Activated CD8-positive, alpha-beta memory T cell treated with anti-CD3 and anti-CD28 coated beads, Interleukin-2, amount 10 ng/mL, durations not matched to agents 7 days and 5 days (primary cell): ENCODE measurements around the gene SFRP5. TPM values are rescaled to one million over a fixed set of nuclear protein-coding genes. Genes with fewer than 3 reads are reported as not detected.

ENCODE experiments used
- ATAC-seq: fragments of 150-1000 bp; cut with Tn5 transposase; one replicate; pipeline ENCODE4 v1.10.0; 2021; ENCODE audit warnings: moderate library complexity
- CTCF ChIA-PET: fragments of 350-600 bp; sonication (Branson Sonifier 250); formaldehyde crosslinking; loops from one replicate; lab custom pipeline; 2021; ENCODE audit warnings: antibody characterized with exemption; lab: Charles Lee
- DNase-seq: peaks from one replicate; pipeline ENCODE4 v3.0.0-alpha.2; 2020
- H3K27ac Mint-ChIP-seq: one replicate; pipeline ENCODE4 v1.8.0; 2021; ENCODE audit warnings: mild to moderate bottlenecking, mixed read lengths
- H3K27me3 Mint-ChIP-seq: one replicate; pipeline ENCODE4 v1.8.0; 2021; ENCODE audit warnings: mixed read lengths
- H3K36me3 Mint-ChIP-seq: one replicate; pipeline ENCODE4 v1.8.0; 2021; ENCODE audit warnings: mild to moderate bottlenecking, mixed read lengths
- H3K4me1 Mint-ChIP-seq: one replicate; pipeline ENCODE4 v1.8.0; 2021; ENCODE audit warnings: mixed read lengths
- H3K4me3 Mint-ChIP-seq: one replicate; pipeline ENCODE4 v1.8.0; 2021; ENCODE audit warnings: mild to moderate bottlenecking, moderate library complexity, mixed read lengths
- H3K9me3 Mint-ChIP-seq: one replicate; pipeline ENCODE4 v1.8.0; 2022; ENCODE audit warnings: low read depth, mixed read lengths
- total RNA-seq, 2 experiments: library from RNA; stranded (reverse); gene quantifications; one replicate each; pipeline ENCODE4 v1.2.3, GENCODE V29; 2021

The SFRP5 gene
- total RNA-seq, 2 experiments from 2014 or later, result not detected

DNA sequence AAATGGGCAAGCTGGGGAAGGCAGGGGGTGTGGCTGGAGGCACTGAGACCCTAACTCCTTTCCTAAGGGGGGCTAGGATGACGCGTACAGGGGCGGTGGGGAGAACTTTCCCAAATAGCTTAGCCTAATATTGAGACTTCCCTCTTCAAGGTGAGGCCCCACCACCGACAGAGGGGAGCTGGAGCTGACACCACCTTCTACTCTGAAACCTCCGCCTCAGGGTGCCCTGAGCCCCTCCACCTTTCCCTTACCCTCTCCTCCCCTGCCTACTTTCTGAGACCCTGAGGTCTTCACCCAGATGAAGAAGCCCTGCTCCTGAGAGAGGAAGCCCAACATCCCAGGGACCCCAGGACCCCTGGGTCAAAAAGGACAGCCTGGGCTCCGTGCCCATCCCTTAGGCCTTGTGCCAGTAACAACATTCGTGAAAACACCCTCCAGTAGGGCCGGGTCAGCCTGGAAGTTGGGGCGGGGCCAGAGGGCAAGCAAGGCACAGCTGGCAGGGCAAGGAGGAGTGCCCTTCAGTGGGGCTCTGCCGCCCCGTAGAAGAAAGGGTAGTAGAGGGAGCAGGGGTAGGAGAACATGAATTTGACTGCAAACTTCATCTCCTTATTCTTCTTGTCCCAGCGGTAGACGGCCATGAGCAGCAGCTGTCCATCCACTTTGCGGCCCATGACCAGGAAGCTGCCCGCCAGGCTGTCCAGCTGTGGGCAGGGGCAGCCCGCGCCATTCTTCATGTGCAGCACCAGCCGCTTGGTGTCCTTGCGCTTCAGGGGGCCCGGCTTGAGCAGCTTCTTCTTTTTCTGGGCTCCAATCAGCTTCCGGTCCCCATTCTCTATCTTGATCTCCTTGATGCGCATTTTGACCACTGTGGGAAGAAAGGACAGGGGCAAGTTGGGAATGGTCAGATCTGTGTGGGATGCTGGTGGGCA, 4.5 kb downstream of the SFRP5 start:
- H3K27ac Mint-ChIP-seq, result no peak overlapping the region
- H3K9me3 Mint-ChIP-seq, result no peaks in the 10 kb centered on the region
- H3K27me3 Mint-ChIP-seq, result peaks cover 26% of the 10 kb centered on the region
- DNase-seq (no peak), ATAC-seq (no peak)
- no peak overlapping the region for H3K4me3 Mint-ChIP-seq
- peaks cover 2% of the 10 kb centered on the region for H3K36me3 Mint-ChIP-seq
- H3K4me1 Mint-ChIP-seq, result peaks cover 5% of the 10 kb centered on the region
- CTCF ChIA-PET, result interaction anchor here (0.6 to 4.2 kb wide), 5 partner anchors 12 to 278 kb away, joined by 3 to 14 read pairs (median 4); no protein-coding TSS in a partner anchor

DNA sequence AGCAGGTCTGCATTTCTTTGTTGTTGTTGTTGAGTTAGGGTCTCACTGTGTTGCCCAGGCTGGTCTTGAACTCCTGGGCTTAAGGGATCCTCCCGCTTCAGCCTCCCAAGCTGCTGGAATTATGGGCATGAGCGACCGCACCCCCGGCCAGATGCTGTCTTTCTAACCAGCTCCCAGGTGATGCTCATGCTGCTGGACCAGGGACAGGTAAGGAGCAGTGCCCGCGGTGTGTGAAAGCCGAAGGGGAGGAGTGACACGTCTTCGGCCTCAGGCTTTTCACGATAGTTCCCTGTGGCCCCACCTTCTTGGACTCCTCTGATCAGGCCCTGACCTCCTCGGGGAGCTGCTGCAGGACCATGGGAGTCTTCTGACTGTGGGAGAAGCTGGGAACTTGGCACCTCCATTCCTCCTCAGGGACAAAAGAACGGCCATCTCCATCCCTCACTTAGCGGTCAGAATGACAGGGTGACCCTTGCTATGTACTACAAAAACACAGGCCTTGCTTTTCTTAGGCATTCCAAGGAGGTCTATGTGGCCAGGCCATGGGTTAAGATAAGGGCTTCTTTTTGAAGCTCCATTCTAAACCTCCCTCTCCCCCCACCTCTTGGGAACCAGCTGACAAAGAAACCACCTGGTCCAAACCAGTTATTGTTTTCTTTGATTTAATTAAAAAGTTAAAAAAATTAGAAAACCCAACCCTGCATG, 5.5 kb downstream of the SFRP5 start:
- DNase-seq, result no peak
- peaks cover 3% of the 10 kb centered on the region for H3K36me3 Mint-ChIP-seq
- no peak overlapping the region for H3K4me3 Mint-ChIP-seq
- no peak for ATAC-seq
- CTCF ChIA-PET, result interaction anchor here (1.2 to 4.2 kb wide), 5 partner anchors 13 to 279 kb away, joined by 3 to 14 read pairs (median 4); no protein-coding TSS in a partner anchor
- H3K27me3 Mint-ChIP-seq, result peaks cover 20% of the 10 kb centered on the region
- H3K9me3 Mint-ChIP-seq, result no peaks in the 10 kb centered on the region
- peaks cover 2% of the 10 kb centered on the region for H3K4me1 Mint-ChIP-seq
- no peak overlapping the region for H3K27ac Mint-ChIP-seq

DNA sequence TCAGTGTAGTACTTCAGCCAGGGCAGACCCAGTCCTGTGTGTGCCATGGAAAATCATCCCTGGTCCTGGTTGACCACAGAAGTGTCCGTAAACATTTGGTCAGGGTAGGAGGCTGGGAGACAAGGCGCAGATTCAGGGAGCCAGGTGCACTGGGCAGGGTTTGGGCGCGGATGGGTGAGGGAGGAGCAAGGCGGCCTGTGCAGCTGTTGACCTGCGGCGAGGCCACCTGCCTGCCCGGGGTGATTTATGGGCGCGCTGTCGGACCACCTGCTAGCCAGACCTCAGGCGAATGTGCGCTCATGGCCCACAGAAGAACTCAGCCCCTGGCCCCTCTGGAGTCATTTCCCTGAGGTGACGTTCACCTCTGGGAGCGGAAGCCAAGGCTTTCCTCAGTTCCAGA, 6.6 kb downstream of the SFRP5 start:
- Mint-ChIP-seq H3K4me3 (no peak overlapping the region), H3K27me3 (peaks cover 9% of the 10 kb centered on the region), H3K4me1 (peaks cover 2% of the 10 kb centered on the region), H3K9me3 (no peaks in the 10 kb centered on the region), H3K36me3 (peaks cover 3% of the 10 kb centered on the region), H3K27ac (no peak overlapping the region)
- ATAC-seq, result no peak
- CTCF ChIA-PET, result interaction anchor here (1.2 to 7.3 kb wide), 3 partner anchors 27 to 104 kb away, joined by 3 to 29 read pairs (median 14); no protein-coding TSS in a partner anchor
- DNase-seq, result no peak

DNA sequence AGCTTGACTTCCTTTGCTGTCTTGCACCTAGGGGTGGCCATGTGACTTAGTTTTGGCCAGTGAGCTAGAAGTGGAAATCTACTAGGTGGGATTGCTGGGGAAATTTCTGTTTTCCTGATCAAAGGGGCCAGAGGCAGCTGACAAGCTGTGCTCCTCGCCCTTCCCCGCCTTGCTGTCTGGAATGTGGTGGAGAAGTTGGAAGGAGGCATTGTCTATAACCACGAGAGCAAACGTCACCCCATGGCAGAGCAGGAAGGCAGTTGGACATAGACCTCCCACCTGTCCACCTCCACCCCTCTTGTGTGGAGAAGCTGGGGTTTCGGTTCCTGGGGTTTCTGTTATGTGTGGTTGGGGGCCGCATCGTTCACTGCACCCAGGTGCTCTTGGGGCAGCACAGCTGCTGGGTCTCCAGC, 7.3 kb downstream of the SFRP5 start:
- no peak for ATAC-seq
- no peak overlapping the region for H3K4me3 Mint-ChIP-seq
- peaks cover 2% of the 10 kb centered on the region for H3K4me1 Mint-ChIP-seq
- H3K36me3 Mint-ChIP-seq, result peaks cover 3% of the 10 kb centered on the region
- H3K27ac Mint-ChIP-seq, result no peak overlapping the region
- no peak for DNase-seq
- H3K27me3 Mint-ChIP-seq, result peaks cover 4% of the 10 kb centered on the region
- no peaks in the 10 kb centered on the region for H3K9me3 Mint-ChIP-seq
- CTCF ChIA-PET, result interaction anchor here (0.7 to 7.3 kb wide), 3 partner anchors 28 to 105 kb away, joined by 3 to 29 read pairs (median 14); no protein-coding TSS in a partner anchor

DNA sequence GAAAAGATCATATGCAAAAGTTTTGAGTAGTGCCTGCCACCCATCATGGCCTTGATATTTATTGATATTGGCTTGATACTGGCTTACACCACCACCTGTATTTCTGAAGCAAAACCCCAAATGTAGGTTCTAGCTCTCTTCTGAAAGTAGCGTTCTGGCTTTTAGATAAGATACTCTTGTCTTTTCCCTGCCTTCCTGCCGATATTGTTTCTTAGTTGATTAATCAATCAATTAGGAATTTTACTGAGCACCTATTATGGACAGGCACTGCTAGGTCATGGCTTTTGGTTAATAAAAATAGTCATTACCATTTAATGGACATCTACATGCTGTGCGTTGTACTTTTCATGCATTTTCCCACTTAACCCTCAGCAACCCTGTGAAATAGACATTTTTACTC, 7.9 kb downstream of the SFRP5 start:
- DNase-seq (no peak), ATAC-seq (no peak)
- H3K36me3 Mint-ChIP-seq, result peaks cover 6% of the 10 kb centered on the region
- no peaks in the 10 kb centered on the region for H3K27me3 Mint-ChIP-seq
- no peak overlapping the region for H3K4me3 Mint-ChIP-seq
- CTCF ChIA-PET, result interaction anchor here (0.7 to 7.3 kb wide), 4 partner anchors 11 to 278 kb away, joined by 3 to 29 read pairs (median 4); no protein-coding TSS in a partner anchor
- no peaks in the 10 kb centered on the region for H3K9me3 Mint-ChIP-seq
- H3K27ac Mint-ChIP-seq, result no peak overlapping the region
- peaks cover 2% of the 10 kb centered on the region for H3K4me1 Mint-ChIP-seq

DNA sequence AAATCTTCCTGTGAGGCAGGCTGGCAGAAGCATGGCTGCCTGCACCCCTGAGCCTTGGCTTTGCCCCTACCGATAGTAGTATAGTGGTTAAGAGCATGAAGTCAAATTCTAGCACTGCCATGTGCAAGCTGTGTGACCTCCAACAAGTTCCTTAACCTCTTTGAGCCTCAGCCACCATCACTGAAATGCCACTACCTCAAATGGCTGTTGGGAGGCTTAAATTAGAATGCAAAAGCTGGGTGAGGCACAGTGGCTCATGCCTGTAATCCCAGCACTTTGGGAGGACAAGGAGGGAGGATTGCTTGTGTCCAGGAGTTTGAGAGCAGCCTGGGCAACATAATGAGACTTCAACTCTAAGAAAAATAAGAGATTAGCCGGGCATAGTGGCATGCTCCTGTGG, 8.4 kb downstream of the SFRP5 start:
- Mint-ChIP-seq H3K9me3 (no peaks in the 10 kb centered on the region), H3K27ac (no peak overlapping the region), H3K27me3 (no peaks in the 10 kb centered on the region), H3K4me1 (peaks cover 2% of the 10 kb centered on the region), H3K36me3 (peaks cover 6% of the 10 kb centered on the region), H3K4me3 (no peak overlapping the region)
- CTCF ChIA-PET, result interaction anchor here (1.0 to 7.3 kb wide), 4 partner anchors 10 to 278 kb away, joined by 3 to 29 read pairs (median 4); no protein-coding TSS in a partner anchor
- ATAC-seq, result no peak
- no peak for DNase-seq

DNA sequence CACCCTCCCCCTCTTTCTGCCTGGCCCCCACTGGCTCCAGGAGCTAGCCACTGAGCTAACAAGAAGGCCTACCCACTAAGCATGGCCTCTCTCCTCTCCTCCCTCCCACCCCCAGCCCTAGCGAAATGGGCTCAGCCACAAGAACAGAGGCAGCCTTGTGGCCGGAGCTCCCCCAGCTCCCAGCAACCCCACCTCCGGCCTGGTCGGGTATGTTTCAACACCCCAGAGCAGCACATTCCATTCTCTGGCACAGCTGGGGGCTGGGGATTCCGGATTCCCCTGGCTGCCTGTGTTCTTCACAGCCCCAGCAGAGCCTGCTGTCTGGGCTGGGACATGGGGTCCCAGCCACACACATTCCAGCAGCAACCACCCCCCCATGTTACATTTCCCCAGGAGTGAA, 9.0 kb downstream of the SFRP5 start:
- Mint-ChIP-seq H3K4me1 (peaks cover 2% of the 10 kb centered on the region), H3K27me3 (no peaks in the 10 kb centered on the region)

DNA sequence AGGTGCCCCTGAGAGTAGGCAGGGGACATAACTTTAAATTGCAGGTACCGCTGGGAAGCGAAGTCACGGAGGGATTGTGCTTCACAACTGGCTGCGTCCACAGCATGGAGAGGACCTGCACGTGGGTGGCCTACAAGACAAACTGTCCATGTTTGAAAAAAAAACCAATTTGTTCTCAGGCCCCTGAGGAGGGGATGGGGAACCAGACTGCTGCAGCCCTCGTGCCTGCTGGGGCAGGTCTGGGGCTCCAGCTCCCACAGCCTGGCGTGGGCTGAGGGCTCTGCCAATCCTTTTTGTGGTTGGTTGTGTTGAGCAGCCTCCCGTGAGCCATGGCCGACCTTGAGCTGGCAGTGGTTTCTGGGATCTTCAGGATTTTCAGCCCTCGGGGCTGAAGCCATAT, 9.7 kb downstream of the SFRP5 start:
- no peak overlapping the region for H3K4me3 Mint-ChIP-seq
- DNase-seq (no peak), ATAC-seq (no peak)
- CTCF ChIA-PET, result interaction anchor here (1.2 to 7.3 kb wide), 2 partner anchors 60 to 107 kb away, joined by 3 to 29 read pairs; no protein-coding TSS in a partner anchor
- peaks cover 6% of the 10 kb centered on the region for H3K36me3 Mint-ChIP-seq
- no peaks in the 10 kb centered on the region for H3K27me3 Mint-ChIP-seq
- H3K27ac Mint-ChIP-seq, result no peak overlapping the region
- peaks cover 2% of the 10 kb centered on the region for H3K4me1 Mint-ChIP-seq
- H3K9me3 Mint-ChIP-seq, result no peaks in the 10 kb centered on the region

More for the DNA sequence above, 9.0 kb downstream of the SFRP5 start:
- DNase-seq (no peak), ATAC-seq (no peak)
- CTCF ChIA-PET, result interaction anchor here (1.0 to 7.3 kb wide), 5 partner anchors 10 to 279 kb away, joined by 3 to 29 read pairs (median 3); no protein-coding TSS in a partner anchor
- H3K9me3 Mint-ChIP-seq, result no peaks in the 10 kb centered on the region
- H3K27ac Mint-ChIP-seq, result no peak overlapping the region
- peaks cover 6% of the 10 kb centered on the region for H3K36me3 Mint-ChIP-seq
- H3K4me3 Mint-ChIP-seq, result no peak overlapping the region

DNA sequence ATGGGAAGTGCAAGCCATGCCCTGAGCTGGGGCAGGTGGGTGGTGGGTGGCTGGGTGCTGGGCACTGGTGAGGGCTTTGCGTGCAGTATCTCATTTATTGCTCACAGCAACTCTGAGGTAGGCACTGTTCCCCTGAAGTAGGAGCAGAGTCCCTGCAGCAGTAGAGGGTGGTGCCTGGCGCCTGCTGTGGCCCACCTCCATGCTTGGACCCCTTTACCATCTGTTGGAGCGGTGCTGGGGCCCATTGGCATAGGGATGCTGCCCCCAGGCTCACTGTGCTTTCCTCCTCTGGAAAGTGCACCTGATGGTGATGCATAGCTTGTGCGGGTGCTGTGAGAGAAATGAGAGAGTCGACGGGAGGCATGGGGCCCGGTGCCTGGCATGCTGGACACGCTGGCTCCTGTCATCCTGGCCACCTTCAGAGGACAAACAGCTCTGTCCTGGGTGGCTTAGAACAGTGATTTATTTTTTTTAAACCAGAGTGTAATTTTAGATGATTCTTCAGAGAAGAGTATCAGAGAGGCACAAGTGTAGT, 10.4 kb downstream of the SFRP5 start:
- DNase-seq, result no peak
- CTCF ChIA-PET, result interaction anchor here (0.9 to 7.3 kb wide), 3 partner anchors 17 to 267 kb away, joined by 3 to 29 read pairs (median 5); no protein-coding TSS in a partner anchor
- no peaks in the 10 kb centered on the region for H3K9me3 Mint-ChIP-seq

DNA sequence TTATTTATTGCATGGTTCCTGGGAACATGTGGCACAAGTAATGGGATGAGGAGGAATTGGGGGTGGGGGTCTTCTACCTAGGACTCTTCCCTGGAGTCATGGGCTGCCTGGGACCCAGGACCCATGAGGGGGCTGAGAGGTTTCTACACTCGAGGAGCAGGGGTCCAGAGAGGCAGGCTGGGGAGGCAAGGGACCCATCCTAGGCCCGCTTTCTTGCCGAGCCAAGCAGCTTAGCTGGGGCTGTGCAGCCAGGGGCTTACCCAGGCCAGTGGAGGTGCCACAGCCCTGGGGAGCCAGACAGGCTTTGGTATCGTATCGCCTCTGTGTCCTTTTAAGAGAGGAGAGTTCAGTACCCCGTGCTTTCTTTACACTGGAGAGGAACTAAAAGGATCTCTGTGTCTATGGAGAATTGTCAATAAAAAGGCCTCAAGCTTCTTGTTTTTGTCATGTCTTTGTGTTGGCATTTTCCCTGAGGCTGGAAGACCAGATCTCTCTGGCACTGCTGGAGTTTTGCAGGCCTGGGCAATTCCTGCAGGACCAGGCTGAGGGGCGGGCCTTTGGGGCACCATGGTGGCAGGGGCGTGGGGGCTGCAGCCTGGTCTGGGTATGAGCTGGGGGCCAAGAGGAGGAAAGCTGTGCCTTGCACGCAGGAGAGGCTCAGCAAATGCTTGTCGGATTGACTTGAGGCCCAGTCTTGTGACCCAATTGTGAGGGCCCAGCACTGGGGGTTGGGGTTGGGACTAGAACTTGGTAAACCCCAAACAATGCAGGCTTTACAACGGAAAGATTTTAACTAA, 11.1 kb downstream of the SFRP5 start:
- Mint-ChIP-seq H3K4me3 (no peak overlapping the region), H3K27me3 (no peaks in the 10 kb centered on the region), H3K36me3 (peaks cover 6% of the 10 kb centered on the region), H3K4me1 (peaks cover 2% of the 10 kb centered on the region), H3K9me3 (no peaks in the 10 kb centered on the region), H3K27ac (no peak overlapping the region)
- DNase-seq, result no peak
- CTCF ChIA-PET, result interaction anchor here (0.8 to 7.3 kb wide), 9 partner anchors 16 to 268 kb away, joined by 3 to 29 read pairs (median 3); no protein-coding TSS in a partner anchor
- ATAC-seq, result no peak

More for the DNA sequence above, 10.4 kb downstream of the SFRP5 start:
- Mint-ChIP-seq H3K27ac (no peak overlapping the region), H3K4me1 (peaks cover 2% of the 10 kb centered on the region), H3K4me3 (no peak overlapping the region), H3K27me3 (no peaks in the 10 kb centered on the region), H3K36me3 (peaks cover 6% of the 10 kb centered on the region)
- no peak for ATAC-seq

DNA sequence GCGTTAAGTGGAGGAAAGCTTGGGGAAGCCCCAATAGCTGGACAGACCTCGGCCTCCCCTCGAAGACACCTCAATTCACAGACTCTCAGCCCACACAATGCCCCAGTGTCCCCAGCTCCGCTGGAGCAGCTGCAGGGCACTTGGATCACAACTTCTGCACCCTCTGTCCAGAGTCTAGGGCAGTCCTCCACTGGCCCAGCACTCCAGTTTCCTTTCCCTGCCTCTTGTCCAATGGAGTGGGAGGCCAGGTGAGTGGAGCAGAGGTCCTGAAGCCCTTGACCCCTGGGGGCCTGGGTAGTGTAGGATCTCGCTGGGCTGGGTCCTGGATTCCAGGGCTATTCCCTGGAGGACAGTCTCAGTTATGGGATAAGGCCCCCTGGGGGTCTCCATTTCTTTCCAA, 11.9 kb downstream of the SFRP5 start:
- DNase-seq (no peak), ATAC-seq (no peak)
- no peak overlapping the region for H3K27ac Mint-ChIP-seq
- H3K9me3 Mint-ChIP-seq, result no peaks in the 10 kb centered on the region
- H3K4me3 Mint-ChIP-seq, result no peak overlapping the region
- peaks cover 10% of the 10 kb centered on the region for H3K36me3 Mint-ChIP-seq
- CTCF ChIA-PET, result interaction anchor here (0.8 to 7.3 kb wide), 9 partner anchors 9 to 129 kb away, joined by 3 to 29 read pairs (median 3); no protein-coding TSS in a partner anchor
- H3K4me1 Mint-ChIP-seq, result peaks cover 2% of the 10 kb centered on the region
- no peaks in the 10 kb centered on the region for H3K27me3 Mint-ChIP-seq
